Suprapubic skin (tissue), 4 donors: Measurements from ENCODE around the gene LLGL1. TPM values are rescaled to one million over a fixed set of nuclear protein-coding genes. Genes with fewer than 3 reads are reported as not detected.

Experiments used
- DNase-seq, 2 donors: peaks; one replicate each; pipeline ENCODE4 v3.0.0-alpha.2; 2019; ENCODE audit warnings: low spot score in 2 of 2
- H3K27ac ChIP-seq: fragments of 200-600 bp; sonication (generic); one replicate; pipeline ENCODE4 v1.5.1; 2019
- H3K27me3 ChIP-seq: fragments of 200-600 bp; sonication (generic); one replicate; pipeline ENCODE4 v1.5.1; 2019
- H3K36me3 ChIP-seq: fragments of 200-600 bp; sonication (generic); one replicate; pipeline ENCODE4 v1.5.1; 2019
- H3K4me1 ChIP-seq: fragments of 200-600 bp; sonication (generic); one replicate; pipeline ENCODE4 v1.5.1; 2019
- H3K4me3 ChIP-seq: fragments of 200-600 bp; sonication (generic); one replicate; pipeline ENCODE4 v1.5.1; 2019; ENCODE audit warnings: mild to moderate bottlenecking
- H3K9me3 ChIP-seq: fragments of 200-600 bp; sonication (generic); one replicate; pipeline ENCODE4 v1.5.1; 2019
- EP300 ChIP-seq: sonication (generic); formaldehyde crosslinking; IDR thresholded peaks from one replicate; pipeline ENCODE4 v1.6.1; 2017; ENCODE audit warnings: antibody characterized with exemption
- POLR2A ChIP-seq, 2 donors: fragments of 450-650 bp; IDR thresholded peaks; one replicate each; pipeline ENCODE4 v1.6.1; 2017; ENCODE audit warnings: antibody characterized with exemption in 2 of 2, mild to moderate bottlenecking in 2 of 2, moderate library complexity in 2 of 2
- POLR2AphosphoS5 ChIP-seq, 3 donors: sonication (generic); formaldehyde crosslinking; IDR thresholded peaks; one replicate each; pipeline ENCODE4 v1.6.1; 2017; ENCODE audit warnings: antibody characterized with exemption in 3 of 3
- WGBS: methylation state at CpG from one replicate; pipeline ENCODE4 v1.1.5; 2018; 5-methylcytosine and 5-hydroxymethylcytosine counted together
- total RNA-seq, 4 donors: library from RNA; depleted of rRNA; stranded (reverse); fragments of >200 nt; gene quantifications; one replicate each; pipeline ENCODE4 v1.1.0, GENCODE V29; 2016
- TF ChIP-seq, protein P1 (sequence below), 2 donors: fragments of 200-600 bp in 1 of 2; fragments of 450-650 bp in 1 of 2; sonication (generic) in 1 of 2; IDR thresholded peaks; one replicate each; pipeline ENCODE4 v1.5.1; 2016 to 2019; ENCODE audit warnings: antibody characterized with exemption in 2 of 2, mild to moderate bottlenecking in 1 of 2, moderate library complexity in 1 of 2

Gene LLGL1
- total RNA-seq, 4 donors from 2014 or later, result 27.7 to 37.1 (median 32.8) TPM

DNA sequence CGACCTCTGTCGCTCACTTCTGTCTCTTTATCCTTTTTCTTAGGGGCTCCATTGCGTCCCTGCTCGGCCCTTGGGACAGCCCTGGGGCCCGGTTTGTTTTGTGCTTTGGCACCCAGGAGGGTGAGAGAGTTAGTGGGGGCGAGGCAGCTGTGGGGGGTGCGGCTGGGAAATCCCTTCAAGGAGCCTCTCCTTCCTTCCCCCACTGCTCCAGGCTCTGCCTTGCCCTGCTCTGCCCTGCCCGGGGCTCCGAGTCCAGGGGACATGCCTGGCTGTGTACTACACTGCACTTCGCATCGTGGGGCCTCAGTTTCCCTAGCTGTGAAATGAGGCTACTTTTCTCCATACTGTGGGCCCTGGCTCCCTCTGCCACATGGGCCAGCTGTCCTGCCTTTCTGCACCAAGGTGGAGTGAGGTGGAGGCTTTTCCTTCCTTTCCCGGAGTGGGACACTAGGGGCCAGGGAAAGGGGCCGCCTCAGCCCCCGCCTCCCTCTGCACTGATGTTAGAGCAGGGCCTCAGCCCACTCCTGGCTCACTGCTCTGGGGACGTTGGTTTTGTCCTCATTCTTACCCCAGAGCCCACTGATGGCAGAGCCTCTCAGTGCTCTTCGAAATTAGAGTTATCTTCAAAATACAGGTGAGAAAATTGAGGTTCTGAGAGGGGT, 980 bp downstream of the LLGL1 start:
- peaks cover 21% of the 10 kb centered on the region for H3K4me1 ChIP-seq
- H3K4me3 ChIP-seq, result peak overlapping the region; percentile 74
- H3K27me3 ChIP-seq, result no peaks in the 10 kb centered on the region
- WGBS, result 27% methylated on average over 12 of the region's 16 CpGs
- no peaks in the 10 kb centered on the region for H3K9me3 ChIP-seq
- no peak for TF ChIP-seq POLR2A (IDR thresholded peaks at IDR 0.05)
- no peak for TF ChIP-seq EP300
- TF ChIP-seq, protein P1, sequence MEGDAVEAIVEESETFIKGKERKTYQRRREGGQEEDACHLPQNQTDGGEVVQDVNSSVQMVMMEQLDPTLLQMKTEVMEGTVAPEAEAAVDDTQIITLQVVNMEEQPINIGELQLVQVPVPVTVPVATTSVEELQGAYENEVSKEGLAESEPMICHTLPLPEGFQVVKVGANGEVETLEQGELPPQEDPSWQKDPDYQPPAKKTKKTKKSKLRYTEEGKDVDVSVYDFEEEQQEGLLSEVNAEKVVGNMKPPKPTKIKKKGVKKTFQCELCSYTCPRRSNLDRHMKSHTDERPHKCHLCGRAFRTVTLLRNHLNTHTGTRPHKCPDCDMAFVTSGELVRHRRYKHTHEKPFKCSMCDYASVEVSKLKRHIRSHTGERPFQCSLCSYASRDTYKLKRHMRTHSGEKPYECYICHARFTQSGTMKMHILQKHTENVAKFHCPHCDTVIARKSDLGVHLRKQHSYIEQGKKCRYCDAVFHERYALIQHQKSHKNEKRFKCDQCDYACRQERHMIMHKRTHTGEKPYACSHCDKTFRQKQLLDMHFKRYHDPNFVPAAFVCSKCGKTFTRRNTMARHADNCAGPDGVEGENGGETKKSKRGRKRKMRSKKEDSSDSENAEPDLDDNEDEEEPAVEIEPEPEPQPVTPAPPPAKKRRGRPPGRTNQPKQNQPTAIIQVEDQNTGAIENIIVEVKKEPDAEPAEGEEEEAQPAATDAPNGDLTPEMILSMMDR (IDR thresholded peaks at IDR 0.05), result no peak
- TF ChIP-seq POLR2AphosphoS5 (IDR thresholded peaks at IDR 0.05), result no peak
- no peak for DNase-seq
- no peaks in the 10 kb centered on the region for H3K36me3 ChIP-seq
- H3K27ac ChIP-seq, result no peak overlapping the region

DNA sequence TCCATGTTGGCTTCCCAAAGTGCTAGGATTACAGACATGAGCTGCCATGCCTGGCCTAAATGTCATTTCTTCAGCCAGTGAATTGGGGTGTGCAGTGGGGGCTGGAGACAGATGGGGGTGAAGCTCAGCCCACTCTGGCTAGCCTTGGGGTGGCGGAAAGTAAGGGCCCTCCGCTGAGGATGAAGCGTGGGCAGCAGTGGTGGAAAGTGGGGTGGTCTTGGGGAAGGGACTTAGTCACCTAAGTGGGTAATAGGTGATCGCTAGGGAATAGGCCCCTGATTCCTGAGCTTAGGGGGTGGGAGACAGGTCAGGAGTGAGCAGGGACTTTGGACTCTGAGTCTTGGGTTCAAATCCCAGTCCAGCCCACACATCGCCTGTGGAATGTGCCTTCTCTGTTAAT, 2.2 kb downstream of the LLGL1 start:
- Histone ChIP-seq H3K27ac (no peak overlapping the region), H3K4me3 (no peak overlapping the region), H3K9me3 (no peaks in the 10 kb centered on the region), H3K27me3 (no peaks in the 10 kb centered on the region), H3K4me1 (peaks cover 21% of the 10 kb centered on the region), H3K36me3 (peaks cover 6% of the 10 kb centered on the region)
- DNase-seq, result no peak
- no peak for TF ChIP-seq POLR2A (IDR thresholded peaks at IDR 0.05)
- no peak for TF ChIP-seq EP300
- TF ChIP-seq, protein P1 (IDR thresholded peaks at IDR 0.05), result no peak
- no peak for TF ChIP-seq POLR2AphosphoS5 (IDR thresholded peaks at IDR 0.05)
- WGBS, result 91% methylated on average over 5 of the region's 5 CpGs

DNA sequence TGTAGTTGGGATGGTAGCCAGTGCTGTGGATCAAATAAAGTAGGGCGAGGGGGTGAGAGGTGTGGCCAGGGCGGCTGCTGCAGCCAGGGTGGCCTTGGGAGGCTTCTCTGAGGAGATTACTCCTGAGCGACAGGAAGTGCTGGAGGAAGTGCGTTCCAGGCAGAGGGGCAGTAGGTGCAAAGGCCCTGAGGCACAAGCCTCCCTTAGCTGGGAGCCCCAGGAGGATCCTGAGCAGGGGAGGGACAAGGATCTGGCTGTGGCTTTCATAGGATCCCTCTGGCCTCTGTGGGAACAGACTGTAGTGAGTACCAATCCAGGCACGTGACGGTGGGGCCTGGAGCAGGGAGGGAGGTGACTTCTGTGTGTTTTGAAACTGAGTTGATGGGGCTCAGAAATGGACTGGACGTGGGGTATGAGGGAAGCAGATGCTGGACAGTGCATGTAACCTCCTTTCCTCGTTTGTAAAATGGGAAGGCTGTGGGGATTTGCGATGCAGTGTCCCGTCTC, 2.8 kb downstream of the LLGL1 start:
- WGBS, result 86% methylated on average over 10 of the region's 10 CpGs
- Histone ChIP-seq H3K4me1 (peaks cover 21% of the 10 kb centered on the region), H3K36me3 (peaks cover 10% of the 10 kb centered on the region), H3K4me3 (no peak overlapping the region), H3K27me3 (no peaks in the 10 kb centered on the region), H3K9me3 (no peaks in the 10 kb centered on the region), H3K27ac (no peak overlapping the region)
- DNase-seq, result no peak
- TF ChIP-seq POLR2A (IDR thresholded peaks at IDR 0.05) (no peak), POLR2AphosphoS5 (IDR thresholded peaks at IDR 0.05) (no peak), EP300 (no peak)
- TF ChIP-seq, protein P1 (IDR thresholded peaks at IDR 0.05), result no peak

DNA sequence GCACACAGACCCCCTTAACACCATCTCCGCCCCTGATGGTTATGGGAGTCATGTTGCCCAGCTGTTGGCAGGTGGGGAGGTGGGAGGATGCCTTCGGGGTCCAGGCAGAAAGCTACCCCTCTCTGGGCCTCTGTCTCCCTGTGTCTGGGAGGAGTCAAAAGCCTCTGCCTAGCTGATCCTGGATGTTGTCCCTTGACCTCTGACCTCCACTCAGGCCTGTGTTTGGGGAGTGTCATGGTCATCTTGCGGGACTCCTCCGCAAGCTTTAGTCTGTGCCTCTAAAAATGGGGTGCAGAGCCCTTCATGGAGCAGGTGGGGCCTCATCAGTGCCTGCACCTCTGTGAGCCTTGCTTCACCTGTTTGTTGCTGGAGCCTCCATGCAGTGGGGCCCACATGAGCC, 3.8 kb downstream of the LLGL1 start:
- no peak overlapping the region for H3K27ac ChIP-seq
- H3K36me3 ChIP-seq, result peaks cover 18% of the 10 kb centered on the region
- 81% methylated on average over 4 of the region's 4 CpGs for WGBS
- no peaks in the 10 kb centered on the region for H3K9me3 ChIP-seq
- peaks cover 21% of the 10 kb centered on the region for H3K4me1 ChIP-seq
- H3K27me3 ChIP-seq, result no peaks in the 10 kb centered on the region
- DNase-seq, result no peak
- H3K4me3 ChIP-seq, result no peak overlapping the region
- TF ChIP-seq POLR2A (IDR thresholded peaks at IDR 0.05) (no peak), EP300 (no peak), POLR2AphosphoS5 (IDR thresholded peaks at IDR 0.05) (no peak)
- TF ChIP-seq, protein P1 (IDR thresholded peaks at IDR 0.05), result no peak

DNA sequence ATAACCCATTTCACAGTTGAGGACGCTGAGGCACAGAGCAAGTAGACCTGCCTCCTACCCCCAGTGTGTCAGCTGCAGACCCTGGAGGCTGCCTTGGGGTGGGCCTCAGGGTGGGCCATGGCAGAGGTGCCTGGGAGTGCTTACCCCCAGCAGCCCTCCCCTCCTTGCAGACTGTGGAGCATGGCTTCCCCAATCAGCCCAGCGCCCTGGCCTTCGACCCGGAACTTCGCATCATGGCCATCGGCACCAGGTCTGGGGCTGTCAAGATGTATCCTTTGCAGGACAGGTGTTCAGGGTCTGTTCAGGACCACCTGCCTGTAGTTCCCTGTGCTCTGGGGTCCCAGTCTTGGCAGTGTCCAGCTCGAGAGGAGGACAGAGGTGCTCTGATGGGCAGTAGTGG, 4.3 kb downstream of the LLGL1 start:
- Histone ChIP-seq H3K36me3 (peaks cover 23% of the 10 kb centered on the region), H3K27me3 (no peaks in the 10 kb centered on the region), H3K9me3 (no peaks in the 10 kb centered on the region), H3K27ac (no peak overlapping the region), H3K4me1 (peaks cover 17% of the 10 kb centered on the region), H3K4me3 (no peak overlapping the region)
- WGBS, result 96% methylated on average over 7 of the region's 7 CpGs
- no peak for TF ChIP-seq EP300
- TF ChIP-seq, protein P1 (IDR thresholded peaks at IDR 0.05), result no peak
- no peak for TF ChIP-seq POLR2AphosphoS5 (IDR thresholded peaks at IDR 0.05)
- TF ChIP-seq POLR2A (IDR thresholded peaks at IDR 0.05), result no peak
- no peak for DNase-seq
